IMR-90 (cell line): Measurements from ENCODE around the gene RRP36. TPM values are rescaled to one million over a fixed set of nuclear protein-coding genes. Genes with fewer than 3 reads are reported as not detected.

Experiments used
- ELK1 ChIP-seq: fragments of 150-350 bp; IDR thresholded peaks from 2 replicates; pipeline ENCODE4 v1.6.1; 2016; ENCODE audit warnings: low read depth, mild to moderate bottlenecking, low read length, moderate library complexity, borderline replicate concordance
- RAD21 ChIP-seq: IDR thresholded peaks from 2 replicates; pipeline ENCODE4 v1.6.1; 2012; ENCODE audit warnings: low read length, improper control_type of control experiment
- SMC3 ChIP-seq: fragments of 150-350 bp; IDR thresholded peaks from 2 replicates; pipeline ENCODE4 v1.6.1; 2016; ENCODE audit warnings: low read depth, mild to moderate bottlenecking, antibody characterized with exemption, low read length, moderate library complexity
- polyA plus RNA-seq, 3 experiments: library from polyadenylated mRNA; depleted of rRNA; stranded (reverse); fragments of >200 nt; gene quantifications; 2 replicates each; pipeline ENCODE4 v1.2.3, GENCODE V29; 2012; ENCODE audit warnings: low replicate concordance in 1 of 3
- total RNA-seq: library from RNA; depleted of rRNA; stranded (reverse); fragments of >200 nt; gene quantifications from 2 replicates; pipeline ENCODE4 v1.2.3, GENCODE V29; 2012

The RRP36 gene
- total and polyA plus RNA-seq, 2 of the 4 experiments (the other 2 are of a cell fraction) = 54.3 to 106 TPM

GRCh38 chr6:43058531-43058930, 37.1 kb downstream of the RRP36 start (continued):
- TF ChIP-seq SMC3 (no peak), RAD21 (no peak), ELK1 (no peak)
